Esophagus muscularis mucosa (tissue), 4 donors: ENCODE measurements around the gene DIP2C.

Source experiments
- CTCF ChIP-seq, 3 experiments: fragments of 200-600 bp in 2 of 3; fragments of 450-650 bp in 1 of 3; sonication (generic) in 2 of 3; IDR thresholded peaks; one replicate each; pipeline ENCODE4 v1.5.1; 2017 to 2019; ENCODE audit warnings: antibody characterized with exemption in 3 of 3, mild to moderate bottlenecking in 2 of 3, moderate library complexity in 1 of 3
- EP300 ChIP-seq: sonication (generic); formaldehyde crosslinking; IDR thresholded peaks from one replicate; pipeline ENCODE4 v1.6.1; 2017; ENCODE audit warnings: antibody characterized with exemption
- POLR2A ChIP-seq: fragments of 450-650 bp; IDR thresholded peaks from one replicate; pipeline ENCODE4 v1.6.1; 2017; ENCODE audit warnings: antibody characterized with exemption, moderate library complexity, mild to moderate bottlenecking, low read depth

DNA sequence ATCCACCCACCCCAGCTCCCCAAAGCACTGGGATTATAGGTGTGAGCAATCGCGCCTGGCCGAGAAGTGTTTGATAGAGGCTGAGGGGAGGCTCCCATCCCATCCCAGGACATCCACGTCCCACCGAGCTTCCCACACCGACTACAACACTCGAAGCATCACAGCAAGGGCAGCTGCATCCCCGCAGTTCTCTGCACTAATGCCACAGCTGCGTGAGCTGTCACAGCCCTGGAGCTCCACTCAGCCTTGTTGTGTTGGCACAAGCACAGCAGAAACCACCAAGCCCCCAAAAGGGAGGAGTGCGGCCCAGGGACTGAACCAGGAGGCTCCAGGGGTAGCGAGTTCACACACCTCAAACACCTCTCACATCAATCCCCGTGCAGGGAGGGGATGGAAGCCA lies 121.6 kb downstream of the DIP2C start:
- TF ChIP-seq EP300 (no peak), CTCF (IDR thresholded peaks at IDR 0.05) (no peak), POLR2A (no peak)
